Measurements from ENCODE around the gene DACH1. TPM values are rescaled to one million over a fixed set of nuclear protein-coding genes. Genes with fewer than 3 reads are reported as not detected.

The DACH1 gene
- total and polyA plus RNA-seq, 5 experiments from 2014 or later: not detected

GRCh38 chr13:71695662-71696061, 171.3 kb downstream of the DACH1 start:
- peaks cover 0 to 6% (median 0%) of the 10 kb centered on the region in 9 donors for H3K9me3 Mint-ChIP-seq

GRCh38 chr13:71685072-71685471, 181.9 kb downstream of the DACH1 start:
- H3K27ac Mint-ChIP-seq: no peak overlapping the region
- no peak overlapping the region for H3K4me3 Mint-ChIP-seq
- peaks cover 0 to 3% (median 0%) of the 10 kb centered on the region in 9 donors for H3K9me3 Mint-ChIP-seq
- no peaks in the 10 kb centered on the region for H3K36me3 Mint-ChIP-seq
- POLR2A ChIA-PET: no interaction called here
- no peaks in the 10 kb centered on the region for H3K27me3 Mint-ChIP-seq
- ATAC-seq (no peak), DNase-seq (no peak)
- H3K4me1 Mint-ChIP-seq: no peaks in the 10 kb centered on the region

More at GRCh38 chr13:71695662-71696061, 171.3 kb downstream of the DACH1 start:
- POLR2A ChIA-PET: no interaction called here
- no peak for ATAC-seq
- Mint-ChIP-seq H3K27ac (no peak overlapping the region), H3K36me3 (no peaks in the 10 kb centered on the region), H3K4me3 (no peak overlapping the region), H3K4me1 (no peaks in the 10 kb centered on the region), H3K27me3 (no peaks in the 10 kb centered on the region)
- no peak for DNase-seq

GRCh38 chr13:71681901-71682613, 184.9 kb downstream of the DACH1 start:
- Mint-ChIP-seq H3K4me1 (no peaks in the 10 kb centered on the region), H3K27me3 (no peaks in the 10 kb centered on the region), H3K9me3 (peaks cover 0 to 6% (median 0%) of the 10 kb centered on the region in 9 donors), H3K4me3 (no peak overlapping the region), H3K27ac (no peak overlapping the region), H3K36me3 (no peaks in the 10 kb centered on the region)
- POLR2A ChIA-PET: no interaction called here
- no peak for ATAC-seq
- no peak for DNase-seq

GRCh38 chr13:71677124-71677523, 189.9 kb downstream of the DACH1 start:
- Mint-ChIP-seq H3K4me1 (no peaks in the 10 kb centered on the region), H3K27me3 (no peaks in the 10 kb centered on the region), H3K36me3 (no peaks in the 10 kb centered on the region), H3K4me3 (no peak overlapping the region), H3K9me3 (peaks cover 0 to 6% (median 0%) of the 10 kb centered on the region in 9 donors), H3K27ac (no peak overlapping the region)
- DNase-seq (no peak), ATAC-seq (no peak)
- POLR2A ChIA-PET: no interaction called here

- ATAC-seq (no peak), DNase-seq (no peak)
- Mint-ChIP-seq H3K4me1 (no peaks in the 10 kb centered on the region), H3K36me3 (no peaks in the 10 kb centered on the region), H3K27ac (no peak overlapping the region), H3K9me3 (peaks cover 0 to 2% (median 0%) of the 10 kb centered on the region in 9 donors), H3K27me3 (no peaks in the 10 kb centered on the region), H3K4me3 (no peak overlapping the region)
- POLR2A ChIA-PET: no interaction called here
Observed at GRCh38 chr13:71672512-71672911, 194.5 kb downstream of the DACH1 start.

GRCh38 chr13:71663431-71663830, 203.6 kb downstream of the DACH1 start:
- POLR2A ChIA-PET: no interaction called here

GRCh38 chr13:71661921-71662320, 205.1 kb downstream of the DACH1 start:
- Mint-ChIP-seq H3K4me3 (no peak overlapping the region), H3K27me3 (no peaks in the 10 kb centered on the region), H3K36me3 (no peaks in the 10 kb centered on the region), H3K4me1 (no peaks in the 10 kb centered on the region), H3K27ac (no peak overlapping the region), H3K9me3 (peaks cover 0 to 2% (median 0%) of the 10 kb centered on the region in 9 donors)
- DNase-seq: no peak
- POLR2A ChIA-PET: no interaction called here
- ATAC-seq: no peak

More at GRCh38 chr13:71663431-71663830, 203.6 kb downstream of the DACH1 start:
- DNase-seq (no peak), ATAC-seq (no peak)
- Mint-ChIP-seq H3K4me3 (no peak overlapping the region), H3K9me3 (peaks cover 0 to 2% (median 0%) of the 10 kb centered on the region in 9 donors), H3K27me3 (no peaks in the 10 kb centered on the region), H3K27ac (no peak overlapping the region), H3K36me3 (no peaks in the 10 kb centered on the region), H3K4me1 (no peaks in the 10 kb centered on the region)

GRCh38 chr13:71659404-71659803, 207.6 kb downstream of the DACH1 start:
- Mint-ChIP-seq H3K27me3 (no peaks in the 10 kb centered on the region), H3K4me3 (no peak overlapping the region), H3K4me1 (no peaks in the 10 kb centered on the region), H3K27ac (no peak overlapping the region), H3K36me3 (no peaks in the 10 kb centered on the region), H3K9me3 (peaks cover 0 to 2% (median 0%) of the 10 kb centered on the region in 9 donors)
- DNase-seq (no peak), ATAC-seq (no peak)
- POLR2A ChIA-PET: no interaction called here

GRCh38 chr13:71645467-71645866, 221.5 kb downstream of the DACH1 start:
- H3K9me3 Mint-ChIP-seq: no peaks in the 10 kb centered on the region
- DNase-seq: no peak
- no peak overlapping the region for H3K4me3 Mint-ChIP-seq
- no peaks in the 10 kb centered on the region for H3K36me3 Mint-ChIP-seq
- H3K4me1 Mint-ChIP-seq: no peaks in the 10 kb centered on the region
- POLR2A ChIA-PET: no interaction called here
- H3K27me3 Mint-ChIP-seq: no peaks in the 10 kb centered on the region
- no peak overlapping the region for H3K27ac Mint-ChIP-seq
- ATAC-seq: no peak

- no peak overlapping the region for H3K27ac Mint-ChIP-seq
- POLR2A ChIA-PET: no interaction called here
- H3K27me3 Mint-ChIP-seq: no peaks in the 10 kb centered on the region
- DNase-seq: no peak
- ATAC-seq: no peak
- H3K4me3 Mint-ChIP-seq: no peak overlapping the region
- no peaks in the 10 kb centered on the region for H3K36me3 Mint-ChIP-seq
- no peaks in the 10 kb centered on the region for H3K9me3 Mint-ChIP-seq
- no peaks in the 10 kb centered on the region for H3K4me1 Mint-ChIP-seq
Observed at GRCh38 chr13:71644579-71644978, 222.4 kb downstream of the DACH1 start.

- no peaks in the 10 kb centered on the region for H3K27me3 Mint-ChIP-seq
- ATAC-seq (no peak), DNase-seq (no peak)
- H3K4me1 Mint-ChIP-seq: no peaks in the 10 kb centered on the region
- no peak overlapping the region for H3K4me3 Mint-ChIP-seq
- H3K27ac Mint-ChIP-seq: no peak overlapping the region
- no peaks in the 10 kb centered on the region for H3K36me3 Mint-ChIP-seq
- H3K9me3 Mint-ChIP-seq: no peaks in the 10 kb centered on the region
- POLR2A ChIA-PET: no interaction called here
Observed at GRCh38 chr13:71643448-71643860, 223.6 kb downstream of the DACH1 start.

- Mint-ChIP-seq H3K27me3 (no peaks in the 10 kb centered on the region), H3K4me3 (no peak overlapping the region), H3K4me1 (no peaks in the 10 kb centered on the region), H3K9me3 (peaks cover 0 to 1% (median 0%) of the 10 kb centered on the region in 9 donors), H3K36me3 (no peaks in the 10 kb centered on the region), H3K27ac (no peak overlapping the region)
- POLR2A ChIA-PET: no interaction called here
- ATAC-seq (no peak), DNase-seq (no peak)
Observed at GRCh38 chr13:71638751-71639150, 228.3 kb downstream of the DACH1 start.

GRCh38 chr13:71634602-71635443, 232.2 kb downstream of the DACH1 start:
- no peak overlapping the region for H3K4me3 Mint-ChIP-seq
- H3K36me3 Mint-ChIP-seq: no peaks in the 10 kb centered on the region
- POLR2A ChIA-PET: no interaction called here
- H3K27me3 Mint-ChIP-seq: no peaks in the 10 kb centered on the region
- DNase-seq (no peak), ATAC-seq (no peak)
- no peak overlapping the region for H3K27ac Mint-ChIP-seq
- peaks cover 0 to 2% (median 0%) of the 10 kb centered on the region in 9 donors for H3K9me3 Mint-ChIP-seq
- no peaks in the 10 kb centered on the region for H3K4me1 Mint-ChIP-seq

Data from naive thymus-derived CD8-positive, alpha-beta T cell (primary cell).